Activated CD4-positive, alpha-beta T cell treated with anti-CD3 and anti-CD28 coated beads, Interleukin-2, amount 10 ng/mL, durations not matched to agents 24 days and 14 days (primary cell): ENCODE measurements around the gene FANK1. TPM values are rescaled to one million over a fixed set of nuclear protein-coding genes. Genes with fewer than 3 reads are reported as not detected.

ENCODE experiments used
- DNase-seq: peaks from one replicate; pipeline ENCODE4 v3.0.0; 2022
- H3K27ac Mint-ChIP-seq: one replicate; pipeline ENCODE4 v1.8.0; 2022; ENCODE audit warnings: mild to moderate bottlenecking, mixed read lengths
- H3K27me3 Mint-ChIP-seq: one replicate; pipeline ENCODE4 v1.8.0; 2022; ENCODE audit warnings: mixed read lengths
- H3K36me3 Mint-ChIP-seq: one replicate; pipeline ENCODE4 v1.8.0; 2022; ENCODE audit warnings: low read depth, mild to moderate bottlenecking, mixed read lengths
- H3K4me1 Mint-ChIP-seq: one replicate; pipeline ENCODE4 v1.8.0; 2021; ENCODE audit warnings: mixed read lengths
- H3K4me3 Mint-ChIP-seq: one replicate; pipeline ENCODE4 v1.8.0; 2022; ENCODE audit warnings: mild to moderate bottlenecking, moderate library complexity, mixed read lengths
- H3K9me3 Mint-ChIP-seq: one replicate; pipeline ENCODE4 v1.8.0; 2021; ENCODE audit warnings: mixed read lengths
- intact Hi-C: fragments of 100-400 bp; cut with micrococcal nuclease; formaldehyde crosslinking; loops from one replicate; pipeline ENCODE4 v1.15.1; 2023
- total RNA-seq: library from RNA; stranded (reverse); gene quantifications from 2 replicates; pipeline ENCODE4 v1.2.3, GENCODE V29; 2022

The FANK1 gene
- total RNA-seq, 1 donor from 2014 or later, result not detected

DNA sequence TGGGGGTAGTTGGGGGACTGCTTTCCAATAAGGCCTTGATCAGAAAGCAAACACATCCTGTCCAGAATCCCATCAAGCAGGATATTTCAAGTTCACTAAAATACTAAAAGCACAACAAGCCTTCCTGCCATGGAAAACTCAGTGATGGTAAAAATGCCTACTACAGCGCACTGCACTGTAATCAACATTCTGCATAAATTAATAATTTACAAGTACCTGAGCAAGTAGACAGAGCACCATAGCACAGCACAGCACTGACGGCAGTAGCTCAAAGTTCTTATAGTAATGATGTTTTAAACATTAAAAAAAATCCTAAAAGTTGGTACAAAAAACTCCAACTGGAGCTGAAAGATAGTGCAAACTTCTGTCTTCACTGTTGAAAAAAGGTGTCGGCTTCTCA is 120.5 kb downstream of the FANK1 start:
- intact Hi-C loops, result no loop called here
- H3K4me1 Mint-ChIP-seq, result no peaks in the 10 kb centered on the region
- H3K9me3 Mint-ChIP-seq, result no peaks in the 10 kb centered on the region
- no peak overlapping the region for H3K27ac Mint-ChIP-seq
- no peaks in the 10 kb centered on the region for H3K27me3 Mint-ChIP-seq
- no peak for DNase-seq
- no peak overlapping the region for H3K4me3 Mint-ChIP-seq
- no peaks in the 10 kb centered on the region for H3K36me3 Mint-ChIP-seq

- no peaks in the 10 kb centered on the region for H3K9me3 Mint-ChIP-seq
- no peak overlapping the region for H3K4me3 Mint-ChIP-seq
- H3K27me3 Mint-ChIP-seq, result no peaks in the 10 kb centered on the region
- H3K36me3 Mint-ChIP-seq, result no peaks in the 10 kb centered on the region
- H3K4me1 Mint-ChIP-seq, result no peaks in the 10 kb centered on the region
- intact Hi-C loops, result no loop called here
- DNase-seq, result no peak
- H3K27ac Mint-ChIP-seq, result no peak overlapping the region
Observed at GRCh38 chr10:126017961-126018560, 121.7 kb downstream of the FANK1 start.

- no peaks in the 10 kb centered on the region for H3K27me3 Mint-ChIP-seq
- intact Hi-C loops, result no loop called here
- no peak for DNase-seq
Observed at GRCh38 chr10:126021833-126022500, 125.6 kb downstream of the FANK1 start.

DNA sequence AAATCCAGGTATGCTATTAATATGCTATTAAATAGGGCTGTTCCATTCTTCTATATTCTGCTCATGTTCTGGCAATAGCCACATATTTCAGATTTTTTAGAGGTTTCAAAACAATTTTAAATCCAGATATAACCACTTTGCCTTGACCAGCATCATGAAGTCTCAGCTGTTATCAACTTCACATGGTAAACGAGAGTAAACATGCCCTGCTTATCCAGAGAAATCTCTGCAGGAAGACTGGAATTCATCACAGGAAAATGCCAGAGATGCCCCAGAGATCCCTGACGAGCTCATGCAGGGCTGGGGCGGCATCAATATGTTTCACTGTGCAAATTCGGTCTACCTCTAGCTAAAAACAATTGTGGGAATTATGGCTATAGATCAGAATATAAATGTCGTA is 126.5 kb downstream of the FANK1 start:
- Mint-ChIP-seq H3K27ac (no peak overlapping the region), H3K4me3 (no peak overlapping the region), H3K9me3 (peaks cover 5% of the 10 kb centered on the region), H3K36me3 (no peaks in the 10 kb centered on the region), H3K27me3 (no peaks in the 10 kb centered on the region), H3K4me1 (no peaks in the 10 kb centered on the region)
- intact Hi-C loops, result no loop called here
- DNase-seq, result no peak

More at GRCh38 chr10:126021833-126022500, 125.6 kb downstream of the FANK1 start:
- H3K9me3 Mint-ChIP-seq, result peaks cover 5% of the 10 kb centered on the region
- H3K4me3 Mint-ChIP-seq, result no peak overlapping the region
- H3K27ac Mint-ChIP-seq, result no peak overlapping the region
- no peaks in the 10 kb centered on the region for H3K4me1 Mint-ChIP-seq
- no peaks in the 10 kb centered on the region for H3K36me3 Mint-ChIP-seq

DNA sequence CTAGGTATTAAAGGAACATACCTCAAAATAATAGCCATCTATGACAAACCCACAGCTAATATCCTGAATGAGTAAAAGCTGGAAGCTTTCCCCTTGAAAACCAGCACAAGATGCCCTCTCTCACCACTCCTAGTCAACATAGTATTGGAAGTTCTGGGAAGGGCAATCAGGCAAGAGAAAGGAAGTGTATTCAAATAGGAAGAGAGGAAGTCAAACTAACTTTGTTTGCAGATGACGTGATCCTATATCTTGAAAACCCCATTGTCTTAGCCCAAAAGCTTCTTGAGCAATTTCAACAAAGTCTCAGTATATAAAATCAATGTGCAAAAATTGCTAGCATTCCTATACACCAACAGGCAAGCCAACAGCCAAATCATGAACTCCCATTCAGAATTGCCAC is 131.3 kb downstream of the FANK1 start:
- no peak overlapping the region for H3K4me3 Mint-ChIP-seq
- H3K36me3 Mint-ChIP-seq, result no peaks in the 10 kb centered on the region
- H3K27ac Mint-ChIP-seq, result no peak overlapping the region
- peaks cover 10% of the 10 kb centered on the region for H3K9me3 Mint-ChIP-seq
- DNase-seq, result no peak
- no peaks in the 10 kb centered on the region for H3K27me3 Mint-ChIP-seq
- H3K4me1 Mint-ChIP-seq, result no peaks in the 10 kb centered on the region
- intact Hi-C loops, result no loop called here

GRCh38 chr10:126029999-126030398 is 133.6 kb downstream of the FANK1 start:
- H3K36me3 Mint-ChIP-seq, result no peaks in the 10 kb centered on the region

GRCh38 chr10:126034586-126034985 is 138.2 kb downstream of the FANK1 start:
- intact Hi-C loops, result no loop called here
- Mint-ChIP-seq H3K4me1 (no peaks in the 10 kb centered on the region), H3K27ac (no peak overlapping the region), H3K27me3 (peaks cover 3% of the 10 kb centered on the region), H3K9me3 (no peaks in the 10 kb centered on the region), H3K36me3 (no peaks in the 10 kb centered on the region), H3K4me3 (no peak overlapping the region)
- no peak for DNase-seq

More at GRCh38 chr10:126029999-126030398, 133.6 kb downstream of the FANK1 start:
- DNase-seq, result no peak
- intact Hi-C loops, result no loop called here
- no peaks in the 10 kb centered on the region for H3K4me1 Mint-ChIP-seq
- H3K9me3 Mint-ChIP-seq, result peaks cover 10% of the 10 kb centered on the region
- H3K27me3 Mint-ChIP-seq, result no peaks in the 10 kb centered on the region
- H3K27ac Mint-ChIP-seq, result no peak overlapping the region
- H3K4me3 Mint-ChIP-seq, result no peak overlapping the region

DNA sequence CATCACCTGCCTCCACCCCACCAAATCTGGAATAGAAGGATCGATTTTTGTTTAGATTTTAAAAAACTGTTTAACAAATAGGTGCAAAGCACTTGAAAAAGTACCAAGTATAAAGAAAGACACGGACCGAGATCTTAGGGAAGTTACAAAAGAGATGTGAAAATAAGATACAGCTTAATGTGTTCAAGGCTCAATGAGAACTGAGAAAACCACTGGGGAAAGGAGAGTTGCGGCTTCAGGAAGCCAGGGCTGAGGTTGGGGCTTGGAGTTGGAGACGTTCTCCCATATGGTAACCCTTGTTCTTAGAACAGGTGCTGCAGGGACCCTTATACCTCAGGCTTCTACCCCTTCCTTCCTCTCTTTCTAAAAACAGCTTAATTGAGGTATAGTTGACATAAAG is 140.2 kb downstream of the FANK1 start:
- Mint-ChIP-seq H3K4me1 (no peaks in the 10 kb centered on the region), H3K27ac (no peak overlapping the region), H3K36me3 (no peaks in the 10 kb centered on the region), H3K9me3 (no peaks in the 10 kb centered on the region), H3K4me3 (no peak overlapping the region), H3K27me3 (peaks cover 3% of the 10 kb centered on the region)
- intact Hi-C loops, result no loop called here
- DNase-seq, result no peak

DNA sequence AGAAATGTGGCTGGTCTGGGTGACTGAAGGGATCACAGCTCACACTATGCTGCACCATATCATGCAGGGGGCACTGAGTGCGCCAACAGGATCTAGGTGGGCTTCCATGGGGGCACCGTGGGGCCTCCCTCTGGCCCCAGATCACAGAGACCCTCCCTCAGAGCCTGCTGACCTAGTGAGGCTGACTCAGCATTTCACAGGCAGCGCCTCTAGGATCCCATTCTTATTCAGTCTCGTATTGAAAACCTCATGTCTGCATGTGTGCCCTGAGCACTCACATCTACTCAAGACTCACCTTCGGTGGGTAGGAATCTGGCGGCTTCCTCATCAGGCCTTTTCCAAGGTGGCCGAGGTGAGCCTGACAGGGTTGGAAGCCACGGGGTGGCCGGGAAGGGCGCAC is 141.6 kb downstream of the FANK1 start:
- Mint-ChIP-seq H3K9me3 (no peaks in the 10 kb centered on the region), H3K27me3 (peaks cover 3% of the 10 kb centered on the region), H3K4me3 (no peak overlapping the region)

GRCh38 chr10:126041117-126041516 is 144.8 kb downstream of the FANK1 start:
- H3K4me1 Mint-ChIP-seq, result peaks cover 4% of the 10 kb centered on the region
- no peaks in the 10 kb centered on the region for H3K36me3 Mint-ChIP-seq
- no peaks in the 10 kb centered on the region for H3K27me3 Mint-ChIP-seq
- intact Hi-C loops, result no loop called here
- DNase-seq, result no peak
- H3K4me3 Mint-ChIP-seq, result no peak overlapping the region
- no peaks in the 10 kb centered on the region for H3K9me3 Mint-ChIP-seq
- H3K27ac Mint-ChIP-seq, result no peak overlapping the region

More for the DNA sequence above, 141.6 kb downstream of the FANK1 start:
- no peak for DNase-seq
- no peaks in the 10 kb centered on the region for H3K36me3 Mint-ChIP-seq
- intact Hi-C loops, result no loop called here
- H3K27ac Mint-ChIP-seq, result no peak overlapping the region
- H3K4me1 Mint-ChIP-seq, result peaks cover 4% of the 10 kb centered on the region

DNA sequence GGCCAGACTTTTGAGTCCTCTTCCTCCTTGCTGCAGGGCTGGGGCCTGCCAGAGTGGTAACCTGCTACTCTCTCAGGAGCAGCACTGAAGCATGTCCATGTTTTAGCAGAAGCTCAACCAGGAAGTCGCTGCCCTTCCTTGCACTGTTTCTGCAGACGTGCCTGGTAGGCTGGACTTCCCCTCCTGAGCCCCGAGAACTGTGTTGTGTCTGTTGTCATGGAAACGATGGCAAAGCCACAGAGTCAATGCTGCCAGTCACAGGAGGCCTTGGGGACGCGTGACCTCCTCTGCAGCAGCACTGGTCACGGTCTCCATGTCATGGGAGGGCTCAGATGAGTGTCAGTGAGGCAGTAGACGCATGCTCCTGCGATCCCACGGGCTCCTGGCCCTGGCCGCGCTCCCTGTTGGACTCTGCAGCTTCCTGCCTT is 145.5 kb downstream of the FANK1 start:
- intact Hi-C loops, result no loop called here
- peak; percentile 91 for DNase-seq
- peaks cover 4% of the 10 kb centered on the region for H3K4me1 Mint-ChIP-seq
- no peaks in the 10 kb centered on the region for H3K9me3 Mint-ChIP-seq
- H3K27ac Mint-ChIP-seq, result peak overlapping the region; percentile 74
- H3K36me3 Mint-ChIP-seq, result no peaks in the 10 kb centered on the region
- H3K4me3 Mint-ChIP-seq, result peak overlapping the region; percentile 10
- no peaks in the 10 kb centered on the region for H3K27me3 Mint-ChIP-seq

GRCh38 chr10:126042354-126042753 is 146.0 kb downstream of the FANK1 start:
- H3K9me3 Mint-ChIP-seq, result no peaks in the 10 kb centered on the region
- no peaks in the 10 kb centered on the region for H3K36me3 Mint-ChIP-seq
- H3K27ac Mint-ChIP-seq, result peak overlapping the region; percentile 74
- peaks cover 4% of the 10 kb centered on the region for H3K4me1 Mint-ChIP-seq
- intact Hi-C loops, result no loop called here
- no peaks in the 10 kb centered on the region for H3K27me3 Mint-ChIP-seq
- no peak for DNase-seq
- peak overlapping the region; percentile 10 for H3K4me3 Mint-ChIP-seq

DNA sequence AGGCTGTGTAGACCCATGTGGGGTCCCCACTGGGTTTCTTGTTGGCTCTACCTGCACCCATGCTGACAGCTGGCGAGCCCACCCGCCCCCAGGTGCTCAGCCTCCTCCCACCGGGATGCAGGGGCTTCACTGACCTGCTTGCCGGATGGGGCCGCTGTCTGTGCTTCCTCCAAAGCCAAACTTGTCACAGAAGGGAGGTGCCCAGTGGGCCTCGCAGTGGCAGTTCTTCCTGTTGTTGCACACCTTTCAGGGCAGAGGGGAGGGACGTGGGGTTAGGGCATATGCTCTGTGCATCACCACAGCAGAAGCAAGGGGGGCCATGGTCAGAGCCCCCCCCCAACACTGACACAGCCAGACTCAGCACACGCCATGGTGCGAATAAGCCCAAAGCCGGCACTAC is 146.5 kb downstream of the FANK1 start:
- no peaks in the 10 kb centered on the region for H3K9me3 Mint-ChIP-seq
- H3K4me3 Mint-ChIP-seq, result no peak overlapping the region
- peaks cover 4% of the 10 kb centered on the region for H3K4me1 Mint-ChIP-seq
- DNase-seq, result no peak
- no peaks in the 10 kb centered on the region for H3K36me3 Mint-ChIP-seq
- H3K27me3 Mint-ChIP-seq, result no peaks in the 10 kb centered on the region
- no peak overlapping the region for H3K27ac Mint-ChIP-seq
- intact Hi-C loops, result no loop called here

DNA sequence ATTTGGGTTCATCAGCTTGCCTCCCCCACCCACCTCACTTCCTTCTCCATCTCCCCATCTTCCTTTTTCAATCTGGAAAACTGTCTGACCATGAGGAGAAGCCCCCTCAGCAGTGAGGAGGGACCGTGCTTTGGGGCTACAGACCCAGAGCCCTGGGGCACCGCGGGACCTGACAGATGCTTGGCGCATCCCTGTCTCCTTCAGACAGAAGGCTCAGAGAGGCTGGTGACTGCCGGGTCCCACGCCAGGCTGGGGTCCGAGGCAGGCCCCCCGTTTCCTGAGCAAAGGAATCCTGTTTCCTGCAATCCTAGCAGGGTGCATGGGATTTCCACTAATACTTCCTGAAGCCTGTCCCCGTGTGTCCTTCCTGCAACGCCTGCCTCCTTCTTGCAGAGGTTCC is 147.0 kb downstream of the FANK1 start:
- no peaks in the 10 kb centered on the region for H3K36me3 Mint-ChIP-seq
- intact Hi-C loops, result no loop called here
- H3K9me3 Mint-ChIP-seq, result no peaks in the 10 kb centered on the region
- DNase-seq, result no peak
- no peaks in the 10 kb centered on the region for H3K27me3 Mint-ChIP-seq
- peaks cover 4% of the 10 kb centered on the region for H3K4me1 Mint-ChIP-seq
- H3K4me3 Mint-ChIP-seq, result no peak overlapping the region
- no peak overlapping the region for H3K27ac Mint-ChIP-seq

DNA sequence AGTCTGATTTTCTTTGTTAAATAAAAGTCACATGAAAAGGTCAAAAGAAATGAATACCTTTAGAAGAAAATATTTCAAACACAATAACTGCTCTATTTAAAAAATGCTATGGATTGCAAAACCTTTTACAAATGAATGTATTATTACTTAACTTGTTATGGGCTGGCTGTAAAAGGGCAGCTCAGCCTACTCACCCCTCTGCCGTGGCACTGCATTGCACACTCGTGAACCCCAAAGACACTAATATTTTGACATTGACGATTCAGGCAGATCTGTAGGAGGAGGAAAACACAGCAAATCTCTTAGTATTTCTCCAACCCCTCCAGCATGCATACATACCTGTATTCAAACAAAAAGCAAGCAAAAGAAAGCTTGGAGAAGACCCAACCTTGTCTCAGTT is 149.5 kb downstream of the FANK1 start:
- Mint-ChIP-seq H3K4me1 (peaks cover 4% of the 10 kb centered on the region), H3K27ac (no peak overlapping the region), H3K9me3 (no peaks in the 10 kb centered on the region), H3K36me3 (no peaks in the 10 kb centered on the region), H3K27me3 (no peaks in the 10 kb centered on the region), H3K4me3 (no peak overlapping the region)
- no peak for DNase-seq
- intact Hi-C loops, result no loop called here
